K562 (cell line): ENCODE measurements around the gene RNF223. TPM values are rescaled to one million over a fixed set of nuclear protein-coding genes. Genes with fewer than 3 reads are reported as not detected.

ENCODE experiments used
- ATAC-seq: fragments of 200-7000 bp; cut with Tn5 transposase; 3 replicates; pipeline ENCODE4 v1.9.1; 2020; ENCODE audit warnings: moderate library complexity
- BruUV-seq: library from RNA; stranded (reverse); fragments of 400-500 nt; replicated peaks from 2 replicates; lab custom pipeline; 2021; lab: Mats Ljungman, UMichigan
- CTCF ChIA-PET: fragments of 300-600 bp; formaldehyde crosslinking; extraction: SDS; loops from one replicate; lab custom pipeline; 2021; ENCODE audit warnings: low intra/inter-chr PET ratio; lab: Yijun Ruan, JAX
- POLR2A ChIA-PET: fragments of 300-600, 350-650 bp; sonication (Branson Sonifier 250); formaldehyde crosslinking; extraction: SDS; loops from one replicate; lab custom pipeline; 2021; ENCODE audit warnings: antibody characterized with exemption, inconsistent platforms; lab: Yijun Ruan, JAX
- DNase-seq, 4 experiments: peaks; one replicate each; pipeline versions ENCODE4 v3.0.0 to v3.0.0-alpha.2; 2011 to 2018; ENCODE audit warnings: low spot score in 3 of 4, mixed read lengths in 3 of 4; ENCODE audit errors: extremely low read depth in 1 of 4
- FAIRE-seq: peaks from 2 replicates; lab custom pipeline; 2011; peaks lifted over from hg19 to GRCh38; lab: Jason Lieb, UNC
- H2AFZ ChIP-seq: 2 replicates; pipeline ENCODE4 v1.6.0; 2011; ENCODE audit warnings: low read depth, low read length, control low read depth, inconsistent platforms
- H3K27ac ChIP-seq: fragments of 200-600 bp; 3 replicates; pipeline ENCODE4 v1.8.0; 2011; ENCODE audit warnings: low read depth, mild to moderate bottlenecking, control low read depth, inconsistent platforms, low read length, moderate library complexity, mixed read lengths; ENCODE audit errors: extremely low read depth
- H3K27me3 ChIP-seq, 2 experiments: fragments of 300-600 bp in 1 of 2; 2 replicates in 1 of 2; 3 replicates in 1 of 2; pipeline versions ENCODE4 v1.6.0 to v1.8.0; 2011; ENCODE audit warnings: inconsistent platforms in 2 of 2, low read length in 2 of 2, mild to moderate bottlenecking in 1 of 2, mixed read lengths in 1 of 2, moderate library complexity in 1 of 2; ENCODE audit not compliant: control insufficient read depth in 2 of 2, insufficient read depth in 2 of 2
- H3K36me3 ChIP-seq: fragments of 300-600 bp; 3 replicates; pipeline ENCODE4 v1.8.0; 2011; ENCODE audit warnings: mild to moderate bottlenecking, low read length, inconsistent platforms; ENCODE audit not compliant: control insufficient read depth, insufficient read depth
- H3K4me1 ChIP-seq, 2 experiments: fragments of 200-600 bp in 1 of 2; replicated peaks in 1 of 2; 2 replicates in 1 of 2; 3 replicates in 1 of 2; pipeline versions ENCODE4 v1.5.1 to v1.8.0; 2011; ENCODE audit warnings: inconsistent platforms in 2 of 2, low read length in 2 of 2, mild to moderate bottlenecking in 1 of 2, mixed read lengths in 1 of 2, moderate library complexity in 1 of 2; ENCODE audit not compliant: control insufficient read depth in 2 of 2, insufficient read depth in 2 of 2
- H3K4me2 ChIP-seq: 2 replicates; pipeline ENCODE4 v1.6.1; 2011; ENCODE audit warnings: low read length, control low read depth, inconsistent platforms, mixed read lengths; ENCODE audit not compliant: insufficient read depth
- H3K4me3 ChIP-seq: fragments of 200-600 bp; sonication (generic), shearing (Covaris generic); 2 replicates; pipeline ENCODE4 v1.5.1; 2016; ENCODE audit warnings: control low read depth, inconsistent platforms
- H3K79me2 ChIP-seq: fragments of 200-600 bp; 3 replicates; pipeline ENCODE4 v1.8.0; 2011; ENCODE audit warnings: low read length, inconsistent platforms; ENCODE audit not compliant: control insufficient read depth, insufficient read depth
- H3K9ac ChIP-seq, 2 experiments: 2 replicates each; pipeline versions ENCODE4 v1.6.0 to v1.6.1; 2011; ENCODE audit warnings: low read depth in 2 of 2, low read length in 2 of 2, control low read depth in 1 of 2, inconsistent platforms in 1 of 2, mild to moderate bottlenecking in 1 of 2, mixed read lengths in 1 of 2; ENCODE audit not compliant: insufficient read depth in 1 of 2
- H3K9me1 ChIP-seq: one replicate; pipeline ENCODE4 v1.6.0; 2011; ENCODE audit warnings: inconsistent platforms, mild to moderate bottlenecking, low read length, moderate library complexity; ENCODE audit not compliant: control insufficient read depth, insufficient read depth
- H3K9me3 ChIP-seq: replicated peaks from 2 replicates; pipeline ENCODE4 v1.5.1; 2011; ENCODE audit warnings: low read depth, low read length, inconsistent platforms; ENCODE audit not compliant: control insufficient read depth, insufficient read depth
- H4K20me1 ChIP-seq: replicated peaks from 2 replicates; pipeline ENCODE4 v1.6.1; 2011; ENCODE audit warnings: low read length, inconsistent platforms, mixed read lengths; ENCODE audit not compliant: control insufficient read depth, insufficient read depth
- CAMTA2 ChIP-seq: fragments of 250-450 bp; sonication (Bioruptor Pico); conservative IDR thresholded peaks from 2 replicates; pipeline ENCODE4 v1.5.1; 2022
- MGA ChIP-seq: fragments of 450-650 bp; IDR thresholded peaks from 2 replicates; pipeline ENCODE4 v1.6.1; 2016; ENCODE audit warnings: mild to moderate bottlenecking, moderate library complexity
- MTA3 ChIP-seq: fragments of 450-650 bp; formaldehyde crosslinking; IDR thresholded peaks from 2 replicates; pipeline ENCODE4 v1.6.1; 2017; ENCODE audit warnings: mild to moderate bottlenecking, borderline replicate concordance
- RBFOX2 ChIP-seq: fragments of 200-400 bp; formaldehyde crosslinking; IDR thresholded peaks from 2 replicates; pipeline ENCODE4 v1.6.1; 2017; ENCODE audit warnings: low read depth, mild to moderate bottlenecking, low read length, moderate library complexity
- SRF ChIP-seq, 2 experiments: fragments of 250-450, 450-650 bp in 1 of 2; sonication (Bioruptor Pico) in 1 of 2; sonication (generic) in 1 of 2; formaldehyde crosslinking; IDR thresholded peaks; 2 replicates each; pipeline versions ENCODE4 v1.5.0 to v1.5.1; 2020 to 2022; ENCODE audit warnings: mild to moderate bottlenecking in 1 of 2, missing genetic modification reagents in 1 of 2
- TEAD4 ChIP-seq, 2 experiments: sonication (generic) in 1 of 2; formaldehyde crosslinking in 1 of 2; IDR thresholded peaks; 2 replicates each; pipeline versions ENCODE4 v1.6.1 to v1.8.0; 2012 to 2022; ENCODE audit warnings: borderline replicate concordance in 1 of 2, inconsistent platforms in 1 of 2, low read length in 1 of 2, mild to moderate bottlenecking in 1 of 2, missing genetic modification reagents in 1 of 2
- ZNF143 ChIP-seq: sonication (generic); formaldehyde crosslinking; IDR thresholded peaks from 2 replicates; pipeline ENCODE4 v1.9.0; 2022; ENCODE audit warnings: mild to moderate bottlenecking, missing genetic modification reagents
- ZNF184 ChIP-seq: sonication (generic); formaldehyde crosslinking; IDR thresholded peaks from 2 replicates; pipeline ENCODE4 v1.5.0; 2020; ENCODE audit warnings: missing genetic modification reagents
- ZNF778 ChIP-seq: fragments of 450-650 bp; formaldehyde crosslinking; IDR thresholded peaks from 2 replicates; pipeline ENCODE4 v1.4.0; 2020; ENCODE audit warnings: mild to moderate bottlenecking, moderate library complexity
- WGBS: fragments of 100-300 bp; shearing (Covaris generic); methylation state at CpG from one replicate; pipeline ENCODE4 v1.1.6; 2016; ENCODE audit warnings: low coverage, mixed read lengths; ENCODE audit not compliant: insufficient coverage; ENCODE audit errors: missing lambda C conversion rate; 5-methylcytosine and 5-hydroxymethylcytosine counted together
- in situ Hi-C: fragments of 300-500 bp; cut with MboI; formaldehyde crosslinking; loops from 4 replicates; pipeline ENCODE4 v1.15.0; 2018; ENCODE audit warnings: inconsistent platforms, mixed read lengths
- intact Hi-C: fragments of 100-400 bp; cut with micrococcal nuclease; formaldehyde crosslinking; loops from 2 replicates; pipeline ENCODE4 v1.14.2; 2022
- polyA plus RNA-seq, 8 experiments: library from polyadenylated mRNA; depleted of rRNA in 4 of 8; stranded (reverse) in 5 of 8; unstranded in 3 of 8; fragments of >200 nt; fragmentation: Nextera tagmentation in 2 of 8; fragmentation: Illumina TruSeq in 1 of 8; extraction: Ambion mirVana in 2 of 8; extraction: Trizol in 1 of 8; gene quantifications; 2 replicates each; pipeline versions ENCODE4 v1.2.1 to v1.2.3, GENCODE V29; 2011 to 2014; ENCODE audit warnings: inconsistent platforms in 1 of 8, missing spikeins in 1 of 8
- total RNA-seq, 7 experiments: library from RNA; depleted of rRNA in 6 of 7; stranded (reverse); fragments of >200 nt in 6 of 7; fragmentation: Illumina TruSeq in 2 of 7; extraction: Trizol in 2 of 7; gene quantifications; 2 replicates each; pipeline versions ENCODE4 v1.2.1 to v1.2.3, GENCODE V29; 2011 to 2021; ENCODE audit warnings: low replicate concordance in 1 of 7
- TF ChIP-seq, protein P1 (sequence below): sonication (generic); formaldehyde crosslinking; IDR thresholded peaks from 2 replicates; pipeline ENCODE4 v1.9.0; 2022; ENCODE audit warnings: mild to moderate bottlenecking, missing genetic modification reagents

Gene RNF223
- total and polyA plus RNA-seq, 9 of the 15 experiments (the other 6 are each of a cell fraction or from before 2014, with no cell fraction given): 0.04 to 0.32 TPM; not detected in 7

GRCh38 chr1:1112237-1112985 is 38.3 kb upstream of the RNF223 start:
- peaks cover 74% of the 10 kb centered on the region for H3K79me2 ChIP-seq
- intact Hi-C loops: no loop called here
- CTCF ChIA-PET: no interaction called here
- H3K36me3 ChIP-seq: peaks cover 28% of the 10 kb centered on the region
- no TSS peak for BruUV-seq
- H3K9ac ChIP-seq: no peak overlapping the region
- no peaks in the 10 kb centered on the region for H3K9me1 ChIP-seq
- H3K4me1 ChIP-seq: peaks cover 14 to 50% of the 10 kb centered on the region in 2 experiments; a peak in 4 of 5 replicates
- POLR2A ChIA-PET: interaction anchor here (0.5 to 1.1 kb wide), 5 partner anchors 23 to 114 kb away, joined by 3 to 4 read pairs (median 3); no protein-coding TSS in a partner anchor
- H3K27ac ChIP-seq: no peak overlapping the region
- peaks cover 3% of the 10 kb centered on the region in 2 experiments; a peak in 3 of 5 replicates for H3K27me3 ChIP-seq
- H3K4me3 ChIP-seq: no peak overlapping the region
- H3K9me3 ChIP-seq: peaks cover 27% of the 10 kb centered on the region
- H4K20me1 ChIP-seq: no peaks in the 10 kb centered on the region
- H3K4me2 ChIP-seq: no peak overlapping the region
- WGBS: 99% methylated on average over 22 of the region's 30 CpGs
- in situ Hi-C loops: no loop called here
- FAIRE-seq (no peak), ATAC-seq (no peak), DNase-seq (no peak)
- no peak overlapping the region for H2AFZ ChIP-seq
- TF ChIP-seq SRF (CRISPR knock-in tag; IDR thresholded peaks at IDR 0.05): no peak
- no peak for TF ChIP-seq TEAD4 (IDR thresholded peaks at IDR 0.05; ENCODE audit: low read length)
- peak; percentile 76; the same call in 1 of the 2 replicates for TF ChIP-seq TEAD4 (CRISPR knock-in tag; IDR thresholded peaks at IDR 0.05; ENCODE audit: borderline replicate concordance)
- TF ChIP-seq MTA3: no peak
- TF ChIP-seq, protein P1, sequence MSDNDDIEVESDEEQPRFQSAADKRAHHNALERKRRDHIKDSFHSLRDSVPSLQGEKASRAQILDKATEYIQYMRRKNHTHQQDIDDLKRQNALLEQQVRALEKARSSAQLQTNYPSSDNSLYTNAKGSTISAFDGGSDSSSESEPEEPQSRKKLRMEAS: peak; percentile 90
- TF ChIP-seq ZNF143 (CRISPR knock-in tag): no peak
- peak; percentile 43; the same call in 1 of the 2 replicates for TF ChIP-seq MGA
- TF ChIP-seq CAMTA2 (CRISPR knock-in tag): no peak
- TF ChIP-seq ZNF778: no peak
- no peak for TF ChIP-seq ZNF184 (CRISPR knock-in tag)
- TF ChIP-seq RBFOX2: peak; percentile 51
